Measurements from ENCODE around the gene CD109.
"Not testable (repeated sequence)": the region's sequence is repeated elsewhere in the genome, so short reads cannot be mapped to it uniquely, and the experiment has no call there.

CD109 gene

DNA sequence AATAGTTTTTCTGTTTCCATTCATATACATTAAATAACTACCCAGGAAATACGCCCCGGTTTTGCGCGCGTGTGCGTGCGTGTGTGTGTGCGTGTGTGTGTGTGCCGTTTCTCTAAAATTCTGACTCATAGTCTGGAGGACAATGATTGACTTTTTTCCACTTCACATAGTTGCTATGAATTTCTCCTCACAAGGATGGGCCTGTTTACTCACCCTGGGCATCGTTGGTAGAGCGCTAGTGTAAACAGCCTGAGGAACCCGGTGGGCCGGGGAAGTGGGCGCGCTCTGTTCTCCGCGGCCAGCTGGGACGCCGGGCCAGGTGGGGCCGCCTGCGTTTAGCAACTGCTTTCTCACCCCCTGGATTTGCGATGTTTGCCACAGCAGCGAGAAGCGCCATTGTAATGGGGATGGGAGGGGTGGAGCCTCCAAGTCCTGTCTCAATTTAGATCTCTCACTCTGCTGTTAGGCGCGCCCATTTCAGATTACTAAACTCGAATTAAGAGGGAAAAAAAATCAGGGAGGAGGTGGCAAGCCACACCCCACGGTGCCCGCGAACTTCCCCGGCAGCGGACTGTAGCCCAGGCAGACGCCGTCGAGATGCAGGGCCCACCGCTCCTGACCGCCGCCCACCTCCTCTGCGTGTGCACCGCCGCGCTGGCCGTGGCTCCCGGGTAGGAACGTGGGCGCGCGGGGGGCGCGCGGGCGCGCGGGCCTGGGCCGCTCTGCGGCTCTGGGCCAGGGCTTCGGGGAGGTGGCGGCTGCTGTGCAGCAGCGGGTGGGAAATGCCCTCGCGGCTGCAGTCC is at the start of gene CD109:
Gene CD109 (plus strand): TSS at position 585 of the 803 bp plus-strand sequence. CDS start 13 bp downstream, at position 598.
- peak; percentile 22 for DNase-seq (ENCODE audit: low read depth)

DNA sequence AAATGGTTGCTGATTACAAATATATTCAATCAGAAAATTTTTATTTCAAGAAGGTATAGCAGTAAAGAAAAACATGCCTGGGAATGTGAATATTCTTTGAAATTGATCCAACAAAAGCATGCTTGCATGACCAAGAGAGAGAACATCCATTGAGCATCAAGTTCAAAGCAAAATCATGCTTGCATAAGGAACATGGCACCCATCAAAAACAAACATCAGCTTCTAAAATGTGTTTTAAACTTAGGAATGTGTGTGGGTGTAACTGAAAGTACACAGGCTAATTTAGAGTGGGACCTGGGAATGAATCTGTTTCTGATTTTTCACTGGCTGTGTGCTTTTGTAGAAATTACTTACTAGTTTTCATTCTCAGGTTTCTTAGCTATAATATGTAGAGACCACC is 47.8 kb upstream of the CD109 start:
- no peak for DNase-seq (ENCODE audit: low read depth)

DNA sequence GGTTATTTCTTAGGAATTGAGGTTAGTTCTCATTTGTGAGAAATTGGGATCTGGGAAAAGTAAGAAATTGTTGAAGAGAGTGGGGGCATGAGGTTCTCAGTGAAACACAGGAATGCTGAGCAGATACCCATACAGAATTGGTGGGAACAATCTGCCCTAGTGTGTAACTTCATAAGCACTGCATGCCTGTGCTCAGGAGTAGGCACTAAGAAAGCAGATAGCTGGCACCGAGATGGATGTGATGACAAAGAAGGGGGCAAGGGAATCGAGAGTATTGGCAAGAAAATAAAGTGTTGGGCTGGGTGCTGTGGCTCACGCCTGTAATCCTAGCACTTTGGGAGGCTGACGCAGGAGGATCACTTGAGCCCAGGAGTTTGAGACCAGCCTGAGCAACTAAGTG is 46.2 kb upstream of the CD109 start:
- no peak for DNase-seq (ENCODE audit: low read depth)

DNA sequence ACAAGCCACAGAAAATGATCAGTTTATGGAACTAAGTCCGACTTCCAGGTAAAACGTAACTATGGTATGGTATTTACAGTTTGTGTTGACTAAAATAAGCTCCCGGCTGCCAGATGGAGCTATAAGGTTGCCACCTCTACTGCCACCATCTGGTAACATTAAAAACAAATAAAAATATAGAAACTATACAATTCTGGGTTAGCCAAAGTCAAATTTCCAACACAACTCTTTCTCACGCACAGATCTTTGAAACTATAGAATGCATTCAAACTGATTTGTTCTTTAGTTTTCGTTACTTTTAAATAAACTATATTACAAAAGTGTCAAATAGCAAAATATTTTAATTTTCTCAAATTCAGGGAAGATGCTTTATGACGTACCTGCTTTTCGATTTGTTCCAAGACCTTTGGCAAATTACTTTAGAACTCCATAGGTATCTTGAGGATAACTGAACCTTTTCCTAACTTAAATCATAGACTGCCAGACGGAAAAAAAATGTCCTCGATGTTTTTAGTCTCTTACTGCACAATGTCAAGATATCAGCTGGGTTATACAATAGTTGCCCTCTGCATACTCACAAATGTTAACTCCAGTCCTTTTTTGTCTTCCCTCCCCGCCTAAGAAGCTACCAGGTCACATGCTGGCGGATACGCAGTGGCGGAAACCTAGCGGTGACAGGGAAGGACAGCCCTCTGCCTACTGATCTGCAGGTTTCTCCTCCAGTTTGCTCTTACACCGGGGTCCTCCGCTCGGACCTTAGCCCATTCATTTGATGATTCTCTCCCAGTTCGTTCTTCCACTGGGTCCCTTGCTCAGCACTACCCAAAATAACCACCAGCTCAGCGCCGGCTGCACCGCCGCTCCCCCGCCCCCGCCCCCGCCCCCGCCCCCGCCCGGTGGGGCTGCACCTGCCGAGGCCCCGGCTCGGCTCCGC is 43.1 kb upstream of the CD109 start:
- DNase-seq (ENCODE audit: low read depth) = peak; percentile 29

DNA sequence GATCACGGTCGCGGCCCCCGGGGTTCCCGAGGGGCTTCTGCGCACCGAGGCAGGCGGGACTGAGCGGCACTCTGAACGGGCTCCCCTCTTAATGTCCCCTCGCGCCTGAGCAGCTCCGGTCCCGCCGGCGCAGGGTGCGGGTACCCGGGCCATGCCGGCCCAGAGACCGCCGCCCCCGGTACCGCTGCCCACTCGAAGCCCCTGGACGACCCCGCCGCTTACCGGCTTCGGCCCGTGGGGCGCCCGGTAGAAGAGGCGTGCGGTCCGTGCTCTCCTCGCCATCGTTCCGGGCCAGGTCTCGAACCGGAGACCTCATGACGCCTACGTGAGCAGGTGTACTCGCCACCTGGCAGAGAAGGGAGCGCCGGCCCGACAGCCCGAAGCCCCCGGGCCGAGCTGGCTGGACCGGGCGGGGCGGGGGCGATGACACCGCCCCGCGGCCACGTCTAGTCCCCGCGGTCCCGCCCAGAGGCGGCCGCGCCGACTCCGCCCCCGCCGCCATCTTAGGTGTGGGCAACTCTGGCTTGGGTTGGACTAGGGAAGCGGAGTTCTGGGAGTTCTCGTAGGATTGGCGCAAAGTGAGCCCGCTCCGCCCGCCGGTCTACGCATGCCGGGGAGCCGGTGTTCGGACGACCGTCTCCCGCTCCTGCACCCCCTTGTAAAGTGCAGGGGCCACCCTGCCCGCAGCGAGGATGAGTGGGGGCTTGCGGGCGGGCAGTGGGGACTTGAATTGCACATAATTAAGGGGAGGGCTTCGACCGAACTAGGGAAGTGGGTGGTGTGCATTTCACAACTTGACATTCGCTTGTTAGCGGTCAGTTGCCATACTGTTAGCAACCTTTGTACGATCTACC is 42.2 kb upstream of the CD109 start, which contains the start of gene SLC17A5:
Gene SLC17A5 (minus strand): TSS at position 422 of the 854 bp plus-strand sequence. CDS start 106 bp downstream, at position 316.
- peak; percentile 79 for DNase-seq (ENCODE audit: low read depth)

DNA sequence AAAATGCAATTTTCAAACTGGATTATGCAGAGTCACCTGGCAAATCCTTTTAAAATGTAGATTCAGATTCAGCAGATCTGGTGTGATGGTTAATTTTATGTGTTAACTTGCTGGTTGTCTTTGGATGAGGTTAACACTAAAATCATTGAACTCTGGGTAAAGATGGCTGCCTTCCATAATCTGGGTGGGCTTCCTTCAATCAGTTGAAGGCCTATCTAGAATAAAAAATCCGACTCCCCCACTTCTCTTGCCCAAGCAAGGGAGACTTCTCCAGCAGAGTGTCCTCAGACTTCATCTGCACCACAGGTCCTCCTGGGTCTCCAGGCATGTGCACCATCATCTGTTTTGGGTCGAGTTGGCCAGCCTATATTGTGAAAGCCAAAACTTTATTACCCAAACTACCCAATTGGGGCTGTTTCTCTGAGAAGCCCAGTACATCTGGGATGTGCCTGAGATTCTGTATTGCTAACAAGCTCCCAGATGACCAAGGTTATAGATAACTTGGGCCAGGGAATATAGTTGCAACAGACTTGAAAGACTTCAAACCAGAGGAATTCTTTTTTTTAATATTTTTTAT is 40.6 kb upstream of the CD109 start:
- DNase-seq (ENCODE audit: low read depth) = no peak

DNA sequence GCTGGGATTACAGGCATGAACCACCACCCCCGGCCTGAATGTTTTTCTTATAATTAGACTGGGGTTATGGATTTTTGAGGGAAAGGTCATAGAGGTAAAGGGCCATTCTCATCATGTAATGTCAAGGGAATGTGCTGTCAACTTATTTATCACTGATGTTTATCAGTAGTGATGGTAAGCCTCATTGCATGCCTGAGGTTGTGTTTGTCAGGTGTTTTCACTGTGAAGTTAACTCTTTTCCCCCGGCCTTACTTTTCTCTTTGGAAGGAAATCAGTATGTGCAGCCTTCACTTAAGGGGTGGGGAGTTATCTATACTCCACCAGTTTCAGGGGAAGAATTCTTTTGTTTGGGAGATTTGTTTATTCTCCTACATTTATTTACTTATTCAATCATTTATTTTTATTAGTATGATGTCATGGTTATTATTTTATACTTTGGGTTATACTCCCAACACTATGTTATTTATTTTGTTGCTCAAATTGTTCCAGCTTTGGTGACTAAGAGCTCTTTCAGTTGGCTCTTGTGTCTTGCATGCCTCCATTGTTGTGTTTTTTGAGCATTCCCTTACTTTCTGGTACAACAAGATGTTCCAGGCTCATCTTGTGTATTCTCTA is 39.4 kb upstream of the CD109 start:
- no peak for DNase-seq (ENCODE audit: low read depth)

DNA sequence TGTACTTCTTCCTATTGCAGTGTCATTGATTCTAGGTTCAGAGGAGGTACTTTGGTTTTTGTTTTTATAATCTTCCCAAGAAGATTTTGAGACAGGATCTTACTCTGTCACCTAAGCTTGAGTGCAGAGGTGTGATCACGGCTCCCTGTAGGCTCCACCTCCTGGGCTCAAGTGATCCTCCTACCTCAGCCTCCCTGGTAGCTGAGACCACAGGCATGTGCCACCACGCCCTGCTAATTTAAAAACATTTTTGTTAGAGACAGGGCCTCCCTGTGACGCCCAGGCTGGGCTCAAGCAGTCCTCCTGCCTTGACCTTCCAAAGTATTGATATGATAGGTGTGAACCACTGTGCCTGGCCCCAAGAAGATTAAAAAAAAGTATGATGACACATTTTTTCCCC is 38.8 kb upstream of the CD109 start:
- DNase-seq (ENCODE audit: low read depth) = no peak

DNA sequence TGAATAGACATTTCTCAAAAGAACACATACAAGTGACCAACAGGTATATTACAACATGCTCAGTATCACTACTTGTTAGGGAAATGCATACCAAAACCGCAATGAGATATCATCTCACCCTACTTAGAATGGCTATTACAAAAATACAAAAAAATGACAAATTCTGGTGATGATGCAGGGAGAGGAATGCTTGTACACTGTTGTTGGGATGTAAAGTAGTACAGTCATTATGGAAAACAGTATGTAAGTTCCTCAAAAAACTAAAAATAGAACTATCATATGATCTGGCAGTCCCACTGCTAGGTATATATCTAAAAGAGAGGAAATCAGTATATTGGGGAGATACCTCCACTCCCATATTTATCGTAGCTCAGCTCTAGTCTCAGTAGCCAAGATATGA is 31.3 kb upstream of the CD109 start:
- DNase-seq (ENCODE audit: low read depth) = no peak

DNA sequence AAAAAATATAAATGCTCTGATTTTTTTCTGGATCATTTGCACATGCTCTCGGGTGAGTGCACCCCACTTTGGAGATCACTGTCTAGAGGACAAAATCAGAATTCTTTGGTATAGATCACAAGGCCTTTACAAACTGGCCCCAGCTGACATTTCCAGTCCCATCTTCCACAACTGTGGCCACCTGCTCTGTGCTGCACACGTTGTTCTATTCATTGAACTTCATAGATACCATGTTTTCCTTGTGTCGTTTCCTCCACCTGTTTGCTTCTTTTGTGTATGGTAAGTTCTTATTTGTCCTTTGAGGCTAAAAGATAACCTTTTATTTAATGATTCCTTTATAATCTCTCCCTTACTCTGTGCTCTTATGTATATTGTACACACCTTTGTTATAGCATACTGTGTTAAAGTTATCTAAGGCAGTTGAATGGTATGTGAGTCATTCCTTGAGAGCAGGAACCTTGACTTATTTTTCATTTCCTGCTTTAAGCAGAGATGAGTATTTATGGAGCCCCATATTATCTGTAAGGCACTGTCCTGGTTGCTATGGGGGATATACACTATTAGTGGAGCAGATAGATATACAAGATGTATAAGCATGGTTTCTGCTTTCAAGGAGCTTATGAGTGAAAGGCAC is 30.2 kb upstream of the CD109 start:
- DNase-seq (ENCODE audit: low read depth) = no peak

DNA sequence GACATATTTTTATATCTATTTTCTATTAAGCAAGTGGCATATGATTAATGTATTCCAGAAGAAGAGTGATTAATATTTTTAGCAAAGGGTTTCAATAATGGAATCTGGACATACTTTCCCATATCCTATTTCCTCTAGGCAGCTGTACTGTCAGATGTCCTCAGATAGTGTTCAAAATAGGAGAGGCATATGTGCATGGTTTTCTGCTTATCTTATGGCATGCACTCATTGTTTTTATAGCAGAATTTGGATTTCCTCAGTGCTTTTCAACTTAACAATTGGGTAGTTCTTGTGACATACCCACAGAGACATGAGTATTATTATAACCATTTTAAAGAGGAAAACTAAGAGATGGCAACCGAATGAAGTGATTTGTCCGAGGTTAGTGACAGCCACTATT is 29.6 kb upstream of the CD109 start:
- no peak for DNase-seq (ENCODE audit: low read depth)

DNA sequence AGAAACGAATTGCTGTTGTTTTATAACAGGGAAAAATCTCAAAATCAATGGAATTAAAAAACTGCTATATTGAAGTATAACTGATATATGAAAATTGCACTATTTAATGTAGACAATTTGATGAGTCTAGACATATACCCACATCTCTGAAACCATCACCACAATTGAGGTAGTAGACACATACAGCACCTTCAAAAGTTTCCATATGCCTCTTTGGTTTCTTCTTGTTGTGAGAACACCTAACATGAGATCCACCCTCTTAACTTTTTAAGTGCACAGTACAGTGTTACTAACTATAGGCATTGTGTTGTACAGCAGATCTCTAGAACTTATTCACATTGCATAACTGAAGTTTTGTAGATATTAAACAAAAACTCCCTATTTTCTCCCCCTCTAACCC is 28.2 kb upstream of the CD109 start:
- DNase-seq (ENCODE audit: low read depth) = no peak

DNA sequence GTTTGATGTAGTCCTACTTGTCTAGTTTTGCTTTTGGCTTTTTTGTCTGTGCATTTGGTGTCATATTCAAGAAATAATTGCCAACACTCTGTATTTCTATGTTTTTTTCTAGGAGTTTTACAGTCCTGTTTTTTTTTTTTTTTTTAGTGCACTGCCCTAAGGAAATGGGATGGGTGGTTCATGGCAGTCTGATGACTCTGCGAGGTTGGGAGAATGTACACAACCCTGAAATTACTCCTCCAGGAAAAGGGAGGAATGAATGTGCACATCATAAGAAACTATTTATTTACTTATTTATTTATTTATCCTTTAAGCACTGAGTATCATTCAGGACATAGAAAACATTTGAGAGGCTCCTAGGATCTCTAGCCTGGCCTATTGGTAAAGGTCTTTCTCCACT is 27.0 kb upstream of the CD109 start:
- DNase-seq (ENCODE audit: low read depth) = no peak

DNA sequence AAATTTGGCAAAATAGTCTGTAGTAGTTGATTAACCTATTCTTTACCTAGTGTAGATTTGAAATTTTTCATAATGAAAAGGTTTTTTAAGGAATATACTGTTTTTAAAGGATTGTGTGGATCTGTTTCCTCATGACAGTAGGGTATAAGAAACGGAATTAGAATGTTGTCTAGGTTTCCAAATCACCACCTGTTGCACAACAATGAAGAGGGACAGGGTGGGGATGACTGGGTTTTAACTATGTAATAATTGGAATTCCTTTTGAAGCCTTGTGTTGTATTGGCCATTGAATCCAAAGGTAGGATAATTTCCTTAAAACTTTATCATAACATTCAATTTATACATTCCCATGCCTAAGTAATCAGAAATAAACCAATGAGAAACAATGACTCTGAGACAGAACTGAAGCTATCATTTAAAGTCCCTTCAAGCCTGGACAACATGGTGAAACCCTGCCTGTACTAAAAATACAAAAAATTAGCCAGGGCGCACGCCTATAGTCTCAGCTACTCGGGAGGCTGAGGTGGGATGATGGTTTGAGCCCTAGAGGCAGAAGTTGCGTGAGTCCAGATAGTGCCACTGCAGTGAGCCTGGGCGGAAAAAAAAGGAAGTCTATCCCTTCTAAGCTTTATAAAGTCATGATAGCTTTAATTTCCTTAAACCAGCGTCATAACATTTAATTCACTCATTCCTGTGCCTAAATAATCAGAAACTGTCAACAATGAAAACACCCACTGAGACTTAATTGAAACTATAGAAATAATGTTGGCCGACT is 23.9 kb upstream of the CD109 start:
- DNase-seq (ENCODE audit: low read depth) = no peak

DNA sequence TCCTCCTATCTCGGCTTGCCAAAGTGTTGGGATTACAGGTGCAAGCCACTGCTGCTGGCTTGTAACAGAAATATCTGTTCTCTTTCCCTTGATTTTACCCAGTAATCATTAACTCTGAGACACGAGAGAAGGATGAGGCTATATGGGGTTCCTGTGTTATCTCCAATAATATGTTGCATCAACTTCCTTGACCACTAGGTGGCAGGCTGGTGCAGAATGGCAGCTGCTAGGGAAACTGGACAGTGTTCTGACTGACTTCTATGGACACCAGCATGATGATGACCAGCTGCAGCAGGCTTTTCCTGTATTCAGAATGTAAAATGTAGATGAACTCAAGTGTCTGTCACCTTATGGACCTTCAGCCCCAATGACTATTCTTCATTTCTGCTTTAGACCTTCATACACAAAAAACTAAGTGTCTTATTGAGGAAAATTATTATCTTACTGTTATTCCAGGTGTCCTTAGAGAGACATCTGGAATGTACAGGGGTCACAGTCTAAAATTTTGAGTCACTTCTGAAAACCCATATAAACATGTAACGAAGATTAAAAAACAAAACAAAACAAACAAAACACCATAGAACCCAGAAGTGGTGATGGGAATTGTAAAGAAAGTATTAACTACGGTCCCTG is 20.4 kb upstream of the CD109 start:
- DNase-seq (ENCODE audit: low read depth) = peak; percentile 42

DNA sequence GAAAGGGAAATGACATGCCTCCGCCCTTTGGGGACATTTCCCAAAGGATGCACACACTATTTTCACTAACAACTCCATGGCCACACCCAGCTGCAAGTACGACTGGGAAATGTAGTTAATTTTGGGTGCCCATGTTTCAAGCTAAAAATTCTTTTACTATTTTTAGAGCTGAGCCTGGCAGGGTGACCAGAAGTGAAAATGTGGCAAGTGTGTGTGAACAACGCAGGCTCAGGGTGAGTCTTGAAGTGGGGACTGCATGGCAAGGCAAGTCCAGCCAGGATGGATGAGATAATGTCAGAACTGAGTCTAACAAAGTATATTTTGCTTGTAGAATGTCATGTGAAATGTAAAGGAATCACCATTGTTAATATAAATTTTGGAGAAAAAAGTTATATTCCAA is 17.0 kb upstream of the CD109 start:
- DNase-seq (ENCODE audit: low read depth) = no peak

DNA sequence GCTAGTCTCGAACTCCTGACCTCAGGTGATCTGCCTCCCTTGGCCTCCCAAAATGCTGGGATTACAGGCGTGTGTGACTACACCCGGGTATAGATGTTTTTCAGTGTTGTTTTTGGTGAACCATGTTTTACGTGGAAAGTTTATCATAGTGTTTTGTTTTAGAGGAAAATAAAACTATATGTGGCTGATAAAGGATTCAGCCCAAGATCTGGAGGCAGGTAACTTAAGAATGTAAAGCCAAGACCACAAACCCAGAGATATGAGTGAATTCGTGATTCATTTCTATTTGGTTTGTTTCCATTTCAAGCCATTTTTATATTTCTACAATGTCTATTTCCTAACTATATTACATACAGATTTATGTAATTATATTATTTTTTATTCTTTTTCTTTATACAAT is 16.2 kb upstream of the CD109 start:
- DNase-seq (ENCODE audit: low read depth) = not testable (repeated sequence)

DNA sequence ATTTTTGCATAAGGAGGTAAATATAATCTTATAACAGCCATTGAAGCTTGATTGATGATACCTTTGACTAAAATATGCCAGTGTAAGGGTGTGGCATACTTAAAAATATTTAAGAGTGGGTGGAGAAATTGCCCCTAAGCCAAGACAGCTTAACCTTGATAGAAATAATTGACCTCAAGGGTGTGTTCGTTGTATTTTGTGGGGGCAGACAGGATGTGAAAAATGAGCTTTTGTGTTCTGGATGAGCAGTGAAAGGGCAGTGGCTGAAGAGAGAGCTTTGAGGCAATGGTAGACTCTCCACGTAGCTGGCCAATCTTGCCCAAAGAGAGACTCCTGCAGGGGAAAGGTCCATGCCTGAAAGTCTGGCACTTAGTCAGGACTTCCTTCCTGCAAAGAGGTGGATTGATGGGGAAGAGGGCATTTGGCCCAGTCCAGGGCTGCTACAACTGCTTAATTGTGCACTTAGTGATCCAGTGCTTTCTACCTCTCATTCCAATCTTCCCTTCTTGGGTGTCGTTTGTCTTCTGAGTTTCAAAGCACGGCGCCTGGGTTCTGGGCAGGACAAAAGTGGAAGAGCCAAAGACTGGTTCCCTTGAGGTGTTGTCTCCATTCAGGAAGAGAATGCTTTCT is 15.6 kb upstream of the CD109 start:
- no peak for DNase-seq (ENCODE audit: low read depth)

DNA sequence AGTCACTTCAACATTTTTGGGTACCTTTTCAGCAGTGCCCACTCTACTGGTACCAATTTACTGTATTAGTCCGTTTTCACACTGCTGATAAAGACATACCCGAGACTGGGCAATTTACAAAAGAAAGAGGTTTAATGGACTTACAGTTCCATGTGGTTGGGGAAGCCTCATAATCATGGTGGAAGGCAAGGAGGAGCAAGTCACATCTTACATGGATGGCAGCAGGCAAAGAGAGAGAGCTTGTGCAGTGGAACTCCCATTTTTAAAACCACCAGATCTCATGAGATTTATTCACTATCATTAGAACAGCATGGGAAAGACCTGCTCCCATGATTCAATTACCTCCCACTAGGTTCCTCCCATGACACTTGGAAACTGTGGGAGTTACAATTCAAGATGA is 12.4 kb upstream of the CD109 start:
- DNase-seq (ENCODE audit: low read depth) = not testable (repeated sequence)

Measured in stimulated activated CD8-positive, alpha-beta memory T cell treated with anti-CD3 and anti-CD28 coated beads, Interleukin-15, amount 100 ng/mL, for 24 hours (primary cell).